Loucy (cell line): ENCODE data around the gene EPHB1.

Experiments used
- CTCF ChIP-seq: fragments of 200-600 bp; sonication (generic); conservative IDR thresholded peaks from 2 replicates; pipeline ENCODE4 v1.5.1; 2014; ENCODE audit warnings: mild to moderate bottlenecking, antibody characterized with exemption, low read length
- EZH2phosphoT487 ChIP-seq: fragments of 200-600 bp; IDR thresholded peaks from 2 replicates; pipeline ENCODE4 v1.6.1; 2018; ENCODE audit warnings: antibody characterized with exemption, mild to moderate bottlenecking, moderate library complexity, borderline replicate concordance

DNA sequence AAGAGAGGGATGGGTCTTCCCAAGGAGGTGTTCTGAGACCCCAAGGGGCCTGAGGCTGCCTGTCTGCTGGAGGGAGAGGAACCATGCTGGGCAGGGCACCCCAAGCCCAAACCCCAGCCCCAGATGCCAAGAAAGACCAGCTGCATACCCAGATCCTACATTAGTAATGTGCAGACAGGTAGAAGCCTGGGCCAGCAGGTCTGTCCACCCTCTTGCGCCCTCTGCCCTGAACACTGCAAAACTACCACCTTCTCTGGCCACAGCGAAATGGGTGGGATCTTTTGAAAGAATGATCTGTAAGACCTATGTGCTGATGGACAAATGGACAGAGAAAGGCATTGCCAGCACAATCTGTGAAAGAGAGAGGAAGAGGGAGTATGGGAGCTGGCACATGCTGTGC is 283.2 kb downstream of the EPHB1 start:
- TF ChIP-seq CTCF (no peak), EZH2phosphoT487 (no peak)
